GM06990 (cell line): ENCODE data around the gene BEST4.
A peak's percentile ranks its signal among the peaks of the same experiment; 100 is the strongest.
"Not testable (repeated sequence)": the region's sequence is repeated elsewhere in the genome, so short reads cannot be mapped to it uniquely, and the experiment has no call there.

Experiments
- DNase-seq: peaks from one replicate; pipeline ENCODE4 v3.0.0-alpha.2; 2011; ENCODE audit not compliant: insufficient read length; ENCODE audit errors: extremely low read depth
- H3K27me3 ChIP-seq: replicated peaks from 2 replicates; pipeline ENCODE4 v1.6.0; 2011; ENCODE audit warnings: low read length; ENCODE audit not compliant: control insufficient read depth, insufficient read depth
- H3K36me3 ChIP-seq: 2 replicates; pipeline ENCODE4 v1.5.1; 2011; ENCODE audit warnings: low read length; ENCODE audit not compliant: control insufficient read depth, insufficient read depth
- H3K4me3 ChIP-seq: replicated peaks from 2 replicates; pipeline ENCODE4 v1.5.1; 2011; ENCODE audit warnings: low read depth, mild to moderate bottlenecking, control low read depth, low read length
- CTCF ChIP-seq: IDR thresholded peaks from 2 replicates; pipeline ENCODE4 v1.5.1; 2011; ENCODE audit warnings: low read length, control low read depth, mild to moderate bottlenecking, inconsistent platforms; ENCODE audit not compliant: insufficient read depth, poor library complexity, severe bottlenecking

Gene BEST4

GRCh38 chr1:44812822-44813543 is 25.0 kb upstream of the BEST4 start:
- TF ChIP-seq CTCF: no peak
- Histone ChIP-seq H3K36me3 (no peaks in the 10 kb centered on the region), H3K27me3 (no peaks in the 10 kb centered on the region), H3K4me3 (no peak overlapping the region; the same call in 1 of the 2 replicates)
- DNase-seq: no peak

GRCh38 chr1:44811234-44811633 is 23.3 kb upstream of the BEST4 start:
- no peak overlapping the region for H3K4me3 ChIP-seq
- H3K27me3 ChIP-seq: no peaks in the 10 kb centered on the region
- H3K36me3 ChIP-seq: peaks cover 7% of the 10 kb centered on the region
- no peak for TF ChIP-seq CTCF
- no peak for DNase-seq

GRCh38 chr1:44810762-44811105 is 22.8 kb upstream of the BEST4 start:
- not testable (repeated sequence) for H3K4me3 ChIP-seq, H3K27me3 ChIP-seq, H3K36me3 ChIP-seq, DNase-seq

GRCh38 chr1:44810101-44810761 is 22.3 kb upstream of the BEST4 start:
- H3K27me3 ChIP-seq: no peaks in the 10 kb centered on the region
- no peak overlapping the region for H3K4me3 ChIP-seq
- DNase-seq: no peak
- peaks cover 9% of the 10 kb centered on the region for H3K36me3 ChIP-seq
- no peak for TF ChIP-seq CTCF

- Histone ChIP-seq H3K4me3 (no peak overlapping the region), H3K27me3 (no peaks in the 10 kb centered on the region), H3K36me3 (peaks cover 14% of the 10 kb centered on the region)
- no peak for TF ChIP-seq CTCF
- peak; percentile 76 for DNase-seq
Measured at GRCh38 chr1:44808938-44809917, 21.3 kb upstream of the BEST4 start.
